Skeletal muscle tissue (tissue), 4 donors: ENCODE data around the gene IRGC. TPM values are rescaled to one million over a fixed set of nuclear protein-coding genes. Genes with fewer than 3 reads are reported as not detected.

Experiments used
- H3K27ac ChIP-seq: one replicate; pipeline ENCODE4 v1.7.0; 2013; ENCODE audit warnings: mild to moderate bottlenecking, low read depth, low read length, inconsistent platforms
- H3K27me3 ChIP-seq, 3 donors: one replicate each; pipeline ENCODE4 v1.7.0; 2013; ENCODE audit warnings: low read length in 3 of 3; ENCODE audit not compliant: control insufficient read depth in 3 of 3, insufficient read depth in 3 of 3
- H3K36me3 ChIP-seq, 3 donors: one replicate each; pipeline ENCODE4 v1.7.0; 2013; ENCODE audit warnings: low read length in 3 of 3; ENCODE audit not compliant: control insufficient read depth in 3 of 3, insufficient read depth in 3 of 3
- H3K4me1 ChIP-seq, 3 donors: one replicate each; pipeline ENCODE4 v1.7.0; 2013; ENCODE audit warnings: low read length in 3 of 3, mild to moderate bottlenecking in 3 of 3; ENCODE audit not compliant: control insufficient read depth in 3 of 3, insufficient read depth in 3 of 3
- H3K4me3 ChIP-seq, 3 donors: one replicate each; pipeline ENCODE4 v1.7.0; 2013; ENCODE audit warnings: low read length in 3 of 3
- H3K9ac ChIP-seq, 3 donors: one replicate each; pipeline ENCODE4 v1.7.0; 2013; ENCODE audit warnings: low read length in 3 of 3, mild to moderate bottlenecking in 3 of 3, moderate library complexity in 2 of 3, low read depth in 1 of 3
- H3K9me3 ChIP-seq, 3 donors: one replicate each; pipeline ENCODE4 v1.7.0; 2013; ENCODE audit warnings: low read length in 3 of 3; ENCODE audit not compliant: control insufficient read depth in 3 of 3
- total RNA-seq: library from RNA; depleted of rRNA; stranded (reverse); fragments of >200 nt; gene quantifications from one replicate; pipeline ENCODE4 v1.2.3, GENCODE V29; 2014
- donor health status: Osteomylitis.

Gene IRGC
- total RNA-seq, 1 donor from 2014 or later = not detected

DNA sequence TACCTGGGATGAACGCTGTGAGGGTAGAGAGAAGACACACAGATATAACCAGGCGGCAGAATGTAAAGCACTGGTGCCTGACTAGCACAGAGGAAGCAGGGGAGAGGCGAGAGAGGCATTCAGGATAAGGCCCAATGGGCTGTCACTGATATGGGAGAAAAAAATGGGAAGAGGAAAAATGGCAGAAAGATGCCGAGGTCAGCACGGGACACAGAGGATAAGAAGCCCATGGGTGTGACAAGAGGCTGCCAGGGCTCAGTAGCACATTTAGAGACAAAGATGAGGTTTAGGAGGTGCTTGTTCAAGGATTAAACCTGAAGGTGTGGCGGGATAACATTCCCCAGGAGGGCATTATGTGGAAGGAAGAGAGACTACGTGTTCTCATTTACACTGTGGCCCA is 33.3 kb downstream of the IRGC start:
- H3K4me1 ChIP-seq = peaks cover 12 to 14% (median 12%) of the 10 kb centered on the region in 3 donors
- peaks cover 49 to 60% (median 50%) of the 10 kb centered on the region in 3 donors for H3K36me3 ChIP-seq
- no peak overlapping the region for H3K9ac ChIP-seq
- no peaks in the 10 kb centered on the region for H3K27me3 ChIP-seq
- no peak overlapping the region for H3K27ac ChIP-seq
- no peaks in the 10 kb centered on the region for H3K9me3 ChIP-seq
- no peak overlapping the region for H3K4me3 ChIP-seq

DNA sequence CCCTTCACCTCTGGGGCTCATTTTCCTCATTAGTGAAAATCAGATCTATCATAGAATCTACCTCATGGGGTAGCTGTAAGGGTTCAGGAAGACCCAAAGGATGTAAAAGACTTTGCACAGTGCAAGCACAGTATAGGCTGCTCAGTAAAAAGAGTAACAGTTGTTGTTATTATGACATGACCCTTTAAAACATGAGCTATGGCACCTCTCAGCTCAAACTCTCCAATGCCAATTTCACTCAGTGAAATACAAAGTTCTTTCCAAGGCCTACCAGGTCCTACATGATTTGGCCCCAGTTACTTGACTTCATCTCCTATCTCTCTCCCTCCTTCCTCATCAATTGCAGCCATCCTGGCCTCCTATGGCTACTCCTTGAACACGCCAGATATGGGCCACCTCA is 34.0 kb downstream of the IRGC start:
- Histone ChIP-seq H3K4me3 (no peak overlapping the region), H3K4me1 (peaks cover 11 to 15% (median 13%) of the 10 kb centered on the region in 3 donors), H3K27ac (no peak overlapping the region), H3K9me3 (no peaks in the 10 kb centered on the region), H3K27me3 (no peaks in the 10 kb centered on the region), H3K36me3 (peaks cover 42 to 54% (median 43%) of the 10 kb centered on the region in 3 donors), H3K9ac (no peak overlapping the region)

DNA sequence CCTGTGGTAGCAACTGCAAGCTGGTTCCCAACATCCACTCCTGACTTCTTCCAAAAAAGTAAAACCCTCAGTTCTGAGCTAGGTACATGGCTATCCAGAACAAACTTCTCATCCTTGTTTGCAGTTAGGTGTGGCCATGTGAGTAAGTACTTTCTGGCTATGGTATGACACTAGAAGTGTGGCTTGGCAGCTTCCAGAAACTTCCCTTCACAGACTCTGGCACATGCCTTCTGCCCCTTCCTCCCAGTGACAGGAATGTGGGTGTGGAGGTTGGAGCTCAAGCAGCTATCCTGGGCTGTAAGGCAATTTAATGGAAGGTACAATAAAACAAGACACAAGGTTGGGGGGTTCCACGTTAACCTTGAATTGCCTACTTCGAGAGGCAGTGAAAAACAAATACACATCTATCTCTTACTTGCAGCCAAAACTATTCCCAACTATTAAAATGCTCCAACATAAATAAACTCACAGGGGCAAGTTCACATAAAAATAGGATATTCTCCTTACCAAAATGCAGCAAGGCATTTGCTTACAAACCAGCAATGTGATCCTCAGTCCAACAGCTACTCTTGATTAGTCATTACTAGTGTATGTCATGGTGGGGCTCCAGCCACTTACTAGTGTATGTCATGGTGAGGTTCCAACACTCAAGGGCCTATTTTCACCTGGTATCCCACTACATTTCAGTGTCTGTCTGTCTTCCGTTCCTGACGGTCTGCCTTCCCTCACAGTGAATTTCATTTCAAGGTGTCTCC is 35.8 kb downstream of the IRGC start:
- Histone ChIP-seq H3K9me3 (no peaks in the 10 kb centered on the region), H3K4me1 (peaks cover 17 to 20% (median 18%) of the 10 kb centered on the region in 3 donors), H3K36me3 (peaks cover 30 to 45% (median 34%) of the 10 kb centered on the region in 3 donors), H3K4me3 (no peak overlapping the region), H3K27me3 (no peaks in the 10 kb centered on the region), H3K9ac (no peak overlapping the region), H3K27ac (peak overlapping the region; percentile 27)

DNA sequence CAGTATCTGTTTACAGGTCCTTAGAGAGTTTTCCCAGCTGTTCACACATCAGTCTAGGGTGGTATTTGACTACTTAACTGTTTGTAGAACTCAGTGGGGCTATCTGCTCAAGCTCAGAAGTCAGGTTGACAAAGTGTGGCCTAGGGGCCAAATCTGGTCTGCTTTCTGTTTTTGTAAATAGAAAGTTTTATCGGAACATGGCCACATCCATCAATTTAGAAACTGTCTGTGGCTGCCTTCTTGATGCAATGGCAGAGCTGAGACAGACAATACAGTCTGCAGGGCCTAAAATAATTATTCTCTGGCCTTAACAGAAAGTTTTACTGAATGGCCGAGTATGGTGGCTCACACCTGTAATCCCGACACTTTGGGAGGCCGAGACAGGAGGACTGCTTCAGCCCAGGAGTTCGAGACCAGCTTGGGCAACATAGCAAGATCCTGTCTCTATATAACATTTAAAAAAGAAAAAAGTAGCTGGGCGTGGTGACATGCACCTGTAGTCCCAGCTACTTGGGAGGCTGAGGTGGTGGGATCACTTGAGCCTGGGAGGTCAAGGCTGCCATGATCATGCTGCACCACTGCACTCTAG is 36.5 kb downstream of the IRGC start:
- Histone ChIP-seq H3K27ac (peak overlapping the region; percentile 42), H3K9ac (no peak overlapping the region), H3K4me3 (no peak overlapping the region), H3K27me3 (no peaks in the 10 kb centered on the region), H3K4me1 (peaks cover 17 to 20% (median 18%) of the 10 kb centered on the region in 3 donors), H3K9me3 (no peaks in the 10 kb centered on the region), H3K36me3 (peaks cover 22 to 38% (median 26%) of the 10 kb centered on the region in 3 donors)

DNA sequence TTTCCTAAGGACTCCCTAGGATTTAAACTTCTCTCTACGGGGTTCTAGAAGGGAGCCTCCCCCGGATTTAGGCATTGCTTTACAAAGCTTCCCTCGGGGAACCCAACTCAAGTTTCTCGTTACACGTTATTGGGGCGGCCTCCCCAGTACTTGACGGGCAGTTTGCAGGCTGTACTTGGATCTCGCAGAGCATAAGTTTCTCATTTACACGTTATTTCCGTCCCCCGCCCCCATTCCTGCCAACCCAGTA is 38.3 kb downstream of the IRGC start:
- Histone ChIP-seq H3K27me3 (no peaks in the 10 kb centered on the region), H3K4me3 (peak overlapping the region; percentile 90 to 97 (median 94)), H3K27ac (peak overlapping the region; percentile 99), H3K9me3 (no peaks in the 10 kb centered on the region), H3K36me3 (peaks cover 9 to 23% (median 14%) of the 10 kb centered on the region in 3 donors), H3K4me1 (peaks cover 17 to 20% (median 18%) of the 10 kb centered on the region in 3 donors), H3K9ac (peak overlapping the region; percentile 94 to 97 (median 95))

DNA sequence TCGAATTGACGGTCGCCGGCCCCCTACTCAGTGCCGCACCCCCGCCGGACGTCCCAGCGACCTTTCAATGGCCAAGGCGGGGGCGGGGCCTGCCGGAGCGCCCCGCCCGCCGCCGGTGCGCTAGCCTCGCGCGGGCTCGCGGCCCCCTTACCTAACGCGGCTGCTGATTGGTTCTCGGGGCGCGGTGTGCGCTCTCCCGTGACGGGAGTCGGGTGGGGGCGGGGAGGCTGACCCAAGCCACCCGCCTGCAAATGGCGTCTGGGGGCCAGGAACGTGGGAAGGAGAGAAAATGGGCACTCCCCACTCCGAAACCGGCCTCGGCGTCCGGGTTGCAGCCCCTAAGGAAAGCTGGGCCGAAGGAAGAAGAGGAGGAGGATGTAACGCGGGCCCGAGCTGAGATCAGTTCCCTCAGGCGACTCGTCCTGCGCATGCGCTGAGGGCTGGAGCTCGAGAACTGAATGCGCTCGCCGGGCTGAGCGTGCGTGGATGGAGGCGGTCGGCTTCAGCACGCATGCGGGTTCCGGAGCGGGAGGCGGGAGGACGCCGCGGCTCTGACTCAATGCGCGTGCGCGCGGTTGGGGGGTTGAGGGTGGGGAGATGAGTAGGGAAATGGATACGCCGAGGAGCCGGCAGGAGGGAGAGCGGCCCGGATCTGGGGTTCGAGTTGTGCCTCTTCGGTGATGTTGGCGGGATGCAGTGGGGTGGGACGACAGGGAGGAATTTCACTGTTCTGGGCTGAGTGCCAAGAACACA is 38.8 kb downstream of the IRGC start, which contains the start of gene SMG9:
Gene SMG9, minus strand, starts transcription at position 460 of the 753 bp plus-strand sequence. CDS start 4,221 bp downstream, outside the sequence.
- Histone ChIP-seq H3K27me3 (no peaks in the 10 kb centered on the region), H3K4me3 (peak within 1 kb of the TSS; percentile 90 to 97 (median 94)), H3K27ac (peak within 1 kb of the TSS; percentile 99), H3K9ac (peak within 1 kb of the TSS; percentile 95 to 98 (median 97)), H3K4me1 (peaks cover 17 to 20% (median 18%) of the 10 kb centered on the region in 3 donors), H3K36me3 (peaks cover 9 to 18% (median 10%) of the 10 kb centered on the region in 3 donors), H3K9me3 (no peaks in the 10 kb centered on the region)

DNA sequence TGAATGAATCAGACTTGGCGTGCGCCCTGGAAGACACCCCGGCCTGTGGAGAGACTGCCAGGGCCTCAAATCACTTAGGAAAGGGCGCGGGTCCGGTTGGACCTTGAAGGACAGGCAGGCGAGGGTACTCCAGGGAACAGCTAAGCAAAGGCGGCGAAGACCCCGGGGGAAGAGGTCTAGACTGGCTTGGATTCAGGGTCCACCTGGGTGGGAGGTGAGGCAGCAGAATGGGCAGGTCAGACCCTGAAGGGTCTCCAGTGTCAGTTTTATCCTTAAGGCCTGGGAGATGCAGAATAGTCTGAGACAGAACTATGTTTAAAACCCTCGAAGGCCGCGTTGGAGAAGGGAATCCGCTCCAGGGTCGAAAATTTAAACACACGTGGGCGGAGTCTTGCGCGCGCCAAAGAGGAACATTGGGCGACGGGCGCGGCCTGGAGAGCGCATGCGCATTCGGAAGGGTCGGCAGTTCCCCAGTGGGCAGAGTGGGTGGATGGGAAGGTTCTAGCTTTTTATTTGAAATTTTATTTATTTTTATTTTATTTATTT is 39.5 kb downstream of the IRGC start:
- H3K4me1 ChIP-seq = peaks cover 17 to 20% (median 18%) of the 10 kb centered on the region in 3 donors

DNA sequence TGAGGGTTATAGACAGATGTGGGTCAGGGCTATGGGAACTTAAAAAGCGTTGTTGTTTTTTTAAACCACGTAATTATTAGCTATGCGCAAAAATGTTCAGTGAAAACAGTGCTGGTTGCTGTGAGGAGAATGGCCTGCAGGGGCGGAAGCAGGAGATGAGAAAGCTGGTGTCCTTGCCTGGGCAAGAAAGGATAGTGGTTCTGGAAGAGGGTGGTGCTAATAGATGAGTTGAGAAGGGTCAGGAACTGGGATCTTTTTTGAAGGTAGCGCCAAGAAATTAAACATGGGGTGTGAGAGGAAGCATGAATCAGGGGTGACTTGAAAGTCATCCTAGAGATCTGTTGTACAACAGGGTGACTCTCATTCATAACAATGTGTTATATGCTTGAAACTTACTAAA is 43.6 kb downstream of the IRGC start:
- Histone ChIP-seq H3K4me1 (peaks cover 5 to 8% (median 6%) of the 10 kb centered on the region in 3 donors), H3K9ac (no peak overlapping the region), H3K4me3 (no peak overlapping the region), H3K27me3 (no peaks in the 10 kb centered on the region), H3K9me3 (no peaks in the 10 kb centered on the region), H3K36me3 (no peaks in the 10 kb centered on the region), H3K27ac (no peak overlapping the region)

More for the DNA sequence above, 39.5 kb downstream of the IRGC start:
- Histone ChIP-seq H3K36me3 (peaks cover 3 to 11% (median 3%) of the 10 kb centered on the region in 3 donors), H3K4me3 (peak overlapping the region; percentile 90 to 97 (median 94)), H3K9me3 (no peaks in the 10 kb centered on the region), H3K9ac (peak overlapping the region; percentile 95 to 98 (median 97)), H3K27me3 (no peaks in the 10 kb centered on the region), H3K27ac (peak overlapping the region; percentile 99)

DNA sequence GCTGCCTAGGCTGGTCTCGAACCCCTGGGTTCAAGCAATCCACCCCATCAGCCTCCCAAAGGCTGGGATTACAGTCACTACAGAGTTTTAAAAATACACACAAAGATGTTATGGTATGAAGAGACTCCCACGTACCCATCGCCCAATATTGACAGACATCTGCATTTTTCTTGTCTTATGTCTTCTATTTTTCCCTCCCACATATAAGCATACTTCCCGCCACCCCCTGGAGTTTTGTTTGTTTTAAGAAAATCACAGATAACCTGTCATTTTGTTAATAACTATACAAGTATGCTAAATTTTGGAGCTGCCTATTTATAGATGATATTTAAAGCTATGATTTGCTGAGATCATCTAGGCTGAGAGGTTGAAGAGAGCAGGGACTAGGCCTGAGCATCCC is 45.1 kb downstream of the IRGC start:
- H3K9me3 ChIP-seq = no peaks in the 10 kb centered on the region
- H3K27ac ChIP-seq = no peak overlapping the region
- no peaks in the 10 kb centered on the region for H3K27me3 ChIP-seq
- no peak overlapping the region for H3K4me3 ChIP-seq
- H3K36me3 ChIP-seq = no peaks in the 10 kb centered on the region
- H3K9ac ChIP-seq = no peak overlapping the region
- H3K4me1 ChIP-seq = peaks cover 0 to 9% (median 2%) of the 10 kb centered on the region in 3 donors
